IMR-90 (cell line): ENCODE measurements around the gene GNRH2. TPM values are rescaled to one million over a fixed set of nuclear protein-coding genes. Genes with fewer than 3 reads are reported as not detected.

ENCODE experiments used
- ATAC-seq: fragments of 200-7000 bp; cut with Tn5 transposase; 2 replicates; pipeline ENCODE4 v1.9.1; 2020; ENCODE audit warnings: low read depth, mild to moderate bottlenecking, moderate library complexity
- BruUV-seq: library from RNA; stranded (reverse); fragments of 400-500 nt; replicated peaks from 2 replicates; lab custom pipeline; 2021; lab: Mats Ljungman, UMichigan
- CTCF ChIA-PET: fragments of 300-600 bp; formaldehyde crosslinking; extraction: SDS; loops from one replicate; lab custom pipeline; 2021; ENCODE audit warnings: antibody characterized with exemption; lab: Yijun Ruan, JAX
- POLR2A ChIA-PET: fragments of 300-600 bp; sonication (Branson Sonifier 250); formaldehyde crosslinking; loops from one replicate; lab custom pipeline; 2022; ENCODE audit warnings: antibody characterized with exemption; ENCODE audit not compliant: unreplicated experiment; lab: Charles Lee
- DNase-seq: peaks from one replicate; pipeline ENCODE4 v3.0.0; 2013
- H2AFZ ChIP-seq: replicated peaks from 2 replicates; pipeline ENCODE3; 2013; ENCODE audit warnings: low read length, mild to moderate bottlenecking; ENCODE audit not compliant: poor library complexity
- H2AK5ac ChIP-seq: 2 replicates; pipeline ENCODE4 v1.6.1; 2013; ENCODE audit warnings: low read depth, low read length, inconsistent platforms
- H2AK9ac ChIP-seq: replicated peaks from 2 replicates; pipeline ENCODE3; 2013; ENCODE audit warnings: mild to moderate bottlenecking, low read depth, low read length, moderate library complexity; ENCODE audit not compliant: poor library complexity
- H2BK120ac ChIP-seq: 2 replicates; pipeline ENCODE4 v1.6.1; 2013; ENCODE audit warnings: low read depth, low read length, inconsistent platforms
- H2BK15ac ChIP-seq: 3 replicates; pipeline ENCODE4 v1.6.1; 2013; ENCODE audit warnings: low read depth, low read length, inconsistent platforms
- H2BK20ac ChIP-seq: 2 replicates; pipeline ENCODE4 v1.6.1; 2013; ENCODE audit warnings: low read depth, mild to moderate bottlenecking, inconsistent platforms, low read length, moderate library complexity
- H2BK5ac ChIP-seq: 2 replicates; pipeline ENCODE4 v1.6.1; 2013; ENCODE audit warnings: mild to moderate bottlenecking, low read depth, low read length, inconsistent platforms; ENCODE audit not compliant: poor library complexity, severe bottlenecking
- H3K14ac ChIP-seq: replicated peaks from 2 replicates; pipeline ENCODE4 v1.6.1; 2013; ENCODE audit warnings: low read depth, low read length, inconsistent platforms
- H3K18ac ChIP-seq: 2 replicates; pipeline ENCODE4 v1.6.1; 2013; ENCODE audit warnings: low read depth, low read length, control low read depth
- H3K23ac ChIP-seq: 2 replicates; pipeline ENCODE4 v1.6.1; 2013; ENCODE audit warnings: low read depth, low read length, inconsistent platforms
- H3K27ac ChIP-seq: 2 replicates; pipeline ENCODE4 v1.5.1; 2013; ENCODE audit warnings: mild to moderate bottlenecking, control low read depth, low read length; ENCODE audit not compliant: insufficient read depth
- H3K27me3 ChIP-seq: 2 replicates; pipeline ENCODE4 v1.6.1; 2013; ENCODE audit warnings: low read length; ENCODE audit not compliant: control insufficient read depth, insufficient read depth
- H3K36me3 ChIP-seq: 2 replicates; pipeline ENCODE4 v1.6.1; 2013; ENCODE audit warnings: low read length, mixed read lengths; ENCODE audit not compliant: control insufficient read depth, insufficient read depth
- H3K4ac ChIP-seq: 2 replicates; pipeline ENCODE4 v1.6.1; 2013; ENCODE audit warnings: low read depth, low read length, inconsistent platforms
- H3K4me1 ChIP-seq: 2 replicates; pipeline ENCODE4 v1.6.1; 2013; ENCODE audit warnings: low read length, mixed read lengths; ENCODE audit not compliant: control insufficient read depth, insufficient read depth
- H3K4me2 ChIP-seq: 2 replicates; pipeline ENCODE4 v1.6.1; 2013; ENCODE audit warnings: low read depth, mild to moderate bottlenecking, control low read depth, low read length, moderate library complexity
- H3K4me3 ChIP-seq: 2 replicates; pipeline ENCODE4 v1.5.1; 2013; ENCODE audit warnings: low read depth, mild to moderate bottlenecking, control low read depth, low read length, moderate library complexity; ENCODE audit not compliant: insufficient read depth
- H3K56ac ChIP-seq: 2 replicates; pipeline ENCODE4 v1.6.1; 2013; ENCODE audit warnings: low read length, inconsistent platforms; ENCODE audit not compliant: insufficient read depth; ENCODE audit errors: extremely low read depth
- H3K79me1 ChIP-seq, 2 experiments: 2 replicates each; pipeline ENCODE4 v1.6.1; 2013; ENCODE audit warnings: low read length in 2 of 2, inconsistent platforms in 1 of 2, low read depth in 1 of 2
- H3K9ac ChIP-seq: 2 replicates; pipeline ENCODE4 v1.6.1; 2013; ENCODE audit warnings: low read depth, low read length, control low read depth
- H3K9me1 ChIP-seq: 2 replicates; pipeline ENCODE4 v1.6.1; 2013; ENCODE audit warnings: low read length, inconsistent platforms; ENCODE audit not compliant: insufficient read depth
- H3K9me3 ChIP-seq: 2 replicates; pipeline ENCODE4 v1.6.1; 2013; ENCODE audit warnings: low read length; ENCODE audit not compliant: control insufficient read depth, insufficient read depth
- H4K20me1 ChIP-seq: 2 replicates; pipeline ENCODE4 v1.6.1; 2013; ENCODE audit warnings: low read length, inconsistent platforms; ENCODE audit not compliant: insufficient read depth
- H4K5ac ChIP-seq: 2 replicates; pipeline ENCODE4 v1.6.1; 2013; ENCODE audit warnings: mild to moderate bottlenecking, low read depth, low read length, control low read depth
- H4K8ac ChIP-seq, 2 experiments: 2 replicates each; pipeline ENCODE4 v1.6.1; 2013; ENCODE audit warnings: low read depth in 2 of 2, low read length in 2 of 2, control low read depth in 1 of 2, inconsistent platforms in 1 of 2
- H4K91ac ChIP-seq: 2 replicates; pipeline ENCODE4 v1.6.1; 2013; ENCODE audit warnings: low read depth, low read length, inconsistent platforms; ENCODE audit not compliant: insufficient read depth
- BHLHE40 ChIP-seq: fragments of 150-350 bp; IDR thresholded peaks from 2 replicates; pipeline ENCODE4 v1.6.1; 2016; ENCODE audit warnings: mild to moderate bottlenecking, low read depth, low read length
- CHD1 ChIP-seq: IDR thresholded peaks from 2 replicates; pipeline ENCODE4 v1.6.1; 2012; ENCODE audit warnings: low read depth, low read length, improper control_type of control experiment
- FOS ChIP-seq: fragments of 150-350 bp; IDR thresholded peaks from 2 replicates; pipeline ENCODE4 v1.6.1; 2016; ENCODE audit warnings: low read depth, low read length
- MAFK ChIP-seq: IDR thresholded peaks from 2 replicates; pipeline ENCODE4 v1.6.1; 2012; ENCODE audit warnings: low read depth, low read length, improper control_type of control experiment
- MAZ ChIP-seq: IDR thresholded peaks from 2 replicates; pipeline ENCODE4 v1.6.1; 2012; ENCODE audit warnings: low read depth, mild to moderate bottlenecking, low read length, improper control_type of control experiment, moderate library complexity, borderline replicate concordance
- MXI1 ChIP-seq: IDR thresholded peaks from 2 replicates; pipeline ENCODE4 v1.6.1; 2012; ENCODE audit warnings: low read depth, mild to moderate bottlenecking, low read length, moderate library complexity, borderline replicate concordance
- RFX5 ChIP-seq: IDR thresholded peaks from 2 replicates; pipeline ENCODE4 v1.8.0; 2012; ENCODE audit warnings: low read depth, mild to moderate bottlenecking, low read length, moderate library complexity
- SMC3 ChIP-seq: fragments of 150-350 bp; IDR thresholded peaks from 2 replicates; pipeline ENCODE4 v1.6.1; 2016; ENCODE audit warnings: low read depth, mild to moderate bottlenecking, antibody characterized with exemption, low read length, moderate library complexity
- WGBS, 2 experiments: methylation state at CpG; one replicate each; pipeline versions ENCODE4 v1.1.5 to v1.1.7; 2013; ENCODE audit warnings: missing lambda C conversion rate in 2 of 2; ENCODE audit not compliant: insufficient read length in 1 of 2; ENCODE audit errors: extremely low coverage in 2 of 2; 5-methylcytosine and 5-hydroxymethylcytosine counted together
- dilution Hi-C: fragments of 300-500 bp; cut with HindIII; formaldehyde crosslinking; loops from one replicate; pipeline ENCODE4 v1.14.3; 2018; ENCODE audit warnings: low sequenced_read_pairs; ENCODE audit not compliant: unreplicated experiment
- in situ Hi-C: fragments of 300-500 bp; cut with MboI; formaldehyde crosslinking; loops from 3 replicates; pipeline ENCODE4 v1.14.3; 2019; ENCODE audit warnings: low sequenced_read_pairs, inconsistent platforms, mixed read lengths
- intact Hi-C: fragments of 100-400 bp; cut with micrococcal nuclease; formaldehyde crosslinking; loops from 2 replicates; pipeline ENCODE4 v1.10.0; 2022
- polyA plus RNA-seq, 3 experiments: library from polyadenylated mRNA; depleted of rRNA; stranded (reverse); fragments of >200 nt; gene quantifications; 2 replicates each; pipeline ENCODE4 v1.2.3, GENCODE V29; 2012; ENCODE audit warnings: low replicate concordance in 1 of 3
- total RNA-seq: library from RNA; depleted of rRNA; stranded (reverse); fragments of >200 nt; gene quantifications from 2 replicates; pipeline ENCODE4 v1.2.3, GENCODE V29; 2012
- TF ChIP-seq, protein P1 (sequence below): conservative IDR thresholded peaks from 2 replicates; pipeline ENCODE4 v1.5.1; 2012; ENCODE audit warnings: mild to moderate bottlenecking, low read depth, low read length, improper control_type of control experiment
- TF ChIP-seq, protein P2 (sequence below): fragments of 150-350 bp; IDR thresholded peaks from 2 replicates; pipeline ENCODE4 v1.6.1; 2017; ENCODE audit warnings: mild to moderate bottlenecking, antibody characterized with exemption, low read length, low read depth

The GNRH2 gene
- total and polyA plus RNA-seq, 2 of the 4 experiments (the other 2 are of a cell fraction), result 0.18 to 0.21 TPM

DNA sequence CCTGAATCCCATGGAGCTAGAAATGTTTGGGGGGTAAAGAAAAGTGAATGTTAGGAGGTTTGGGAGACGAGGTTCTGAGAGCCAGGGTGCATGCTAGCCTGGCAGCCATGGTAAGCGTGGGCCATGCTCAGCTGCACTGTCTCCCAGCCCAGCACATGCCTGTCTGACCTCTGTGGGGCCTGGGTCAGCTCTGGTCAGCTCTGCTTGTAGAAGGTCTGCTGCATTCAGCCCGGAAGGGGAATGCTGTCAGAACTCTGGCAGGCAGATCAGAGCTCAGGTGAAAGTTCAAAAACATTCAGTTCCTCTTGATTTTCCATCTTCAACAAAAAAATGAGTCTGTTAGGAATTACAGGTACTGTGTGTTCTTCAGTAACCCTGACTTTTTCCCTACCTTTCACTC, 5.8 kb upstream of the GNRH2 start:
- in situ Hi-C loops, result no loop called here
- Histone ChIP-seq H3K36me3 (peaks cover 54% of the 10 kb centered on the region), H2BK5ac (no peak overlapping the region), H3K18ac (no peak overlapping the region), H3K27me3 (no peaks in the 10 kb centered on the region), H3K9me3 (no peaks in the 10 kb centered on the region), H3K4ac (no peak overlapping the region), H3K9me1 (no peaks in the 10 kb centered on the region), H2AK9ac (no peak overlapping the region), H3K4me2 (no peak overlapping the region), H4K20me1 (no peaks in the 10 kb centered on the region), H2BK15ac (no peak overlapping the region), H3K9ac (no peak overlapping the region), H3K4me1 (peaks cover 6% of the 10 kb centered on the region; the same call in 1 of the 2 replicates), H2BK20ac (no peak overlapping the region), H2AFZ (no peak overlapping the region), H3K4me3 (no peak overlapping the region), H4K91ac (no peak overlapping the region), H2AK5ac (no peak overlapping the region), H3K23ac (no peak overlapping the region), H3K27ac (no peak overlapping the region), H4K8ac (no peak overlapping the region), H3K56ac (no peak overlapping the region), H3K79me1 (no peaks in the 10 kb centered on the region), H4K5ac (no peak overlapping the region), H2BK120ac (no peak overlapping the region), H3K14ac (no peak overlapping the region)
- CTCF ChIA-PET, result no interaction called here
- dilution Hi-C loops, result no loop called here
- BruUV-seq, result no TSS peak
- no peak for DNase-seq
- POLR2A ChIA-PET, result no interaction called here
- TF ChIP-seq FOS (no peak), SMC3 (no peak), MXI1 (no peak), MAZ (no peak), RFX5 (no peak), CHD1 (no peak), BHLHE40 (no peak), MAFK (no peak)
- TF ChIP-seq, protein P1, sequence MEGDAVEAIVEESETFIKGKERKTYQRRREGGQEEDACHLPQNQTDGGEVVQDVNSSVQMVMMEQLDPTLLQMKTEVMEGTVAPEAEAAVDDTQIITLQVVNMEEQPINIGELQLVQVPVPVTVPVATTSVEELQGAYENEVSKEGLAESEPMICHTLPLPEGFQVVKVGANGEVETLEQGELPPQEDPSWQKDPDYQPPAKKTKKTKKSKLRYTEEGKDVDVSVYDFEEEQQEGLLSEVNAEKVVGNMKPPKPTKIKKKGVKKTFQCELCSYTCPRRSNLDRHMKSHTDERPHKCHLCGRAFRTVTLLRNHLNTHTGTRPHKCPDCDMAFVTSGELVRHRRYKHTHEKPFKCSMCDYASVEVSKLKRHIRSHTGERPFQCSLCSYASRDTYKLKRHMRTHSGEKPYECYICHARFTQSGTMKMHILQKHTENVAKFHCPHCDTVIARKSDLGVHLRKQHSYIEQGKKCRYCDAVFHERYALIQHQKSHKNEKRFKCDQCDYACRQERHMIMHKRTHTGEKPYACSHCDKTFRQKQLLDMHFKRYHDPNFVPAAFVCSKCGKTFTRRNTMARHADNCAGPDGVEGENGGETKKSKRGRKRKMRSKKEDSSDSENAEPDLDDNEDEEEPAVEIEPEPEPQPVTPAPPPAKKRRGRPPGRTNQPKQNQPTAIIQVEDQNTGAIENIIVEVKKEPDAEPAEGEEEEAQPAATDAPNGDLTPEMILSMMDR, result no peak
- TF ChIP-seq, protein P2, sequence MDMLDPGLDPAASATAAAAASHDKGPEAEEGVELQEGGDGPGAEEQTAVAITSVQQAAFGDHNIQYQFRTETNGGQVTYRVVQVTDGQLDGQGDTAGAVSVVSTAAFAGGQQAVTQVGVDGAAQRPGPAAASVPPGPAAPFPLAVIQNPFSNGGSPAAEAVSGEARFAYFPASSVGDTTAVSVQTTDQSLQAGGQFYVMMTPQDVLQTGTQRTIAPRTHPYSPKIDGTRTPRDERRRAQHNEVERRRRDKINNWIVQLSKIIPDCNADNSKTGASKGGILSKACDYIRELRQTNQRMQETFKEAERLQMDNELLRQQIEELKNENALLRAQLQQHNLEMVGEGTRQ, result no peak
- no peak for ATAC-seq
- no CpG with 5 or more reads among the region's 3 CpGs for WGBS, 2 experiments
- intact Hi-C loops, result no loop called here
